IMR-90 (cell line): Measurements from ENCODE around the gene PKIG.

ENCODE experiments used
- BHLHE40 ChIP-seq: fragments of 150-350 bp; IDR thresholded peaks from 2 replicates; pipeline ENCODE4 v1.6.1; 2016; ENCODE audit warnings: mild to moderate bottlenecking, low read depth, low read length
- CEBPB ChIP-seq: IDR thresholded peaks from 2 replicates; pipeline ENCODE4 v1.6.1; 2012; ENCODE audit warnings: low read depth, low read length, improper control_type of control experiment
- FOS ChIP-seq: fragments of 150-350 bp; IDR thresholded peaks from 2 replicates; pipeline ENCODE4 v1.6.1; 2016; ENCODE audit warnings: low read depth, low read length
- MAFK ChIP-seq: IDR thresholded peaks from 2 replicates; pipeline ENCODE4 v1.6.1; 2012; ENCODE audit warnings: low read depth, low read length, improper control_type of control experiment
- MAZ ChIP-seq: IDR thresholded peaks from 2 replicates; pipeline ENCODE4 v1.6.1; 2012; ENCODE audit warnings: low read depth, mild to moderate bottlenecking, low read length, improper control_type of control experiment, moderate library complexity, borderline replicate concordance
- MXI1 ChIP-seq: IDR thresholded peaks from 2 replicates; pipeline ENCODE4 v1.6.1; 2012; ENCODE audit warnings: low read depth, mild to moderate bottlenecking, low read length, moderate library complexity, borderline replicate concordance
- NFE2L2 ChIP-seq: fragments of 150-350 bp; IDR thresholded peaks from 2 replicates; pipeline ENCODE4 v1.6.1; 2016; ENCODE audit warnings: low read depth, mild to moderate bottlenecking, low read length
- POLR2A ChIP-seq: IDR thresholded peaks from 2 replicates; pipeline ENCODE4 v1.6.1; 2012; ENCODE audit warnings: mild to moderate bottlenecking, low read depth, low read length
- RAD21 ChIP-seq: IDR thresholded peaks from 2 replicates; pipeline ENCODE4 v1.6.1; 2012; ENCODE audit warnings: low read length, improper control_type of control experiment
- RFX5 ChIP-seq: IDR thresholded peaks from 2 replicates; pipeline ENCODE4 v1.8.0; 2012; ENCODE audit warnings: low read depth, mild to moderate bottlenecking, low read length, moderate library complexity
- SMC3 ChIP-seq: fragments of 150-350 bp; IDR thresholded peaks from 2 replicates; pipeline ENCODE4 v1.6.1; 2016; ENCODE audit warnings: low read depth, mild to moderate bottlenecking, antibody characterized with exemption, low read length, moderate library complexity
- TF ChIP-seq, protein P1 (sequence below): conservative IDR thresholded peaks from 2 replicates; pipeline ENCODE4 v1.5.1; 2012; ENCODE audit warnings: mild to moderate bottlenecking, low read depth, low read length, improper control_type of control experiment
- TF ChIP-seq, protein P2 (sequence below): fragments of 150-350 bp; IDR thresholded peaks from 2 replicates; pipeline ENCODE4 v1.6.1; 2016; ENCODE audit warnings: low read depth, mild to moderate bottlenecking, low read length, moderate library complexity, borderline replicate concordance

DNA sequence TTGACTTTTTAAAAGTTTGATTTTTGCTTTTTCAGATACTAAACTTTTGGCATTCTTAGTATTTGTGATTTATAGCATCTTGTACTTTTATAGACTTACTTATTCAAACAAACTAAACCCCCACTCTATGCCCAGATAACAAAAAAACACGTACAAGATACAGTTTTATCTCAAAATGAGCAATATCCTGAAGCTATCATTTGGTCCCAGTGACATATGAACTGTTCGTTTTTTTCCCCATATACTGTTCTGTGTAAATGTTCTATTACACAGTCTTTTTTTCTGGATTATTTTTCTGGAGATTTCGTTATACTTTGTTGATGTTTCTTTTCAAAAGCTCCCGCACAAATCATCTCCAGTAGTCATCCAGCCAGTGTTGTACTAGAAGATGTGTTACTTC is 33.3 kb upstream of the PKIG start:
- TF ChIP-seq, protein P1, sequence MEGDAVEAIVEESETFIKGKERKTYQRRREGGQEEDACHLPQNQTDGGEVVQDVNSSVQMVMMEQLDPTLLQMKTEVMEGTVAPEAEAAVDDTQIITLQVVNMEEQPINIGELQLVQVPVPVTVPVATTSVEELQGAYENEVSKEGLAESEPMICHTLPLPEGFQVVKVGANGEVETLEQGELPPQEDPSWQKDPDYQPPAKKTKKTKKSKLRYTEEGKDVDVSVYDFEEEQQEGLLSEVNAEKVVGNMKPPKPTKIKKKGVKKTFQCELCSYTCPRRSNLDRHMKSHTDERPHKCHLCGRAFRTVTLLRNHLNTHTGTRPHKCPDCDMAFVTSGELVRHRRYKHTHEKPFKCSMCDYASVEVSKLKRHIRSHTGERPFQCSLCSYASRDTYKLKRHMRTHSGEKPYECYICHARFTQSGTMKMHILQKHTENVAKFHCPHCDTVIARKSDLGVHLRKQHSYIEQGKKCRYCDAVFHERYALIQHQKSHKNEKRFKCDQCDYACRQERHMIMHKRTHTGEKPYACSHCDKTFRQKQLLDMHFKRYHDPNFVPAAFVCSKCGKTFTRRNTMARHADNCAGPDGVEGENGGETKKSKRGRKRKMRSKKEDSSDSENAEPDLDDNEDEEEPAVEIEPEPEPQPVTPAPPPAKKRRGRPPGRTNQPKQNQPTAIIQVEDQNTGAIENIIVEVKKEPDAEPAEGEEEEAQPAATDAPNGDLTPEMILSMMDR = no peak
- TF ChIP-seq MAZ (no peak), POLR2A (no peak), FOS (no peak), NFE2L2 (no peak), BHLHE40 (no peak), MXI1 (no peak), CEBPB (no peak), RFX5 (no peak), RAD21 (no peak), SMC3 (no peak), MAFK (no peak)
- TF ChIP-seq, protein P2, sequence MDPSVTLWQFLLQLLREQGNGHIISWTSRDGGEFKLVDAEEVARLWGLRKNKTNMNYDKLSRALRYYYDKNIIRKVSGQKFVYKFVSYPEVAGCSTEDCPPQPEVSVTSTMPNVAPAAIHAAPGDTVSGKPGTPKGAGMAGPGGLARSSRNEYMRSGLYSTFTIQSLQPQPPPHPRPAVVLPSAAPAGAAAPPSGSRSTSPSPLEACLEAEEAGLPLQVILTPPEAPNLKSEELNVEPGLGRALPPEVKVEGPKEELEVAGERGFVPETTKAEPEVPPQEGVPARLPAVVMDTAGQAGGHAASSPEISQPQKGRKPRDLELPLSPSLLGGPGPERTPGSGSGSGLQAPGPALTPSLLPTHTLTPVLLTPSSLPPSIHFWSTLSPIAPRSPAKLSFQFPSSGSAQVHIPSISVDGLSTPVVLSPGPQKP = no peak
